Measurements from ENCODE around the gene MIPOL1. TPM values are rescaled to one million over a fixed set of nuclear protein-coding genes. Genes with fewer than 3 reads are reported as not detected.

Gene MIPOL1
- total and polyA plus RNA-seq, 9 of the 15 experiments (the other 6 are each of a cell fraction or from before 2014, with no cell fraction given), result 6.7 to 21.9 (median 12.4) TPM

GRCh38 chr14:37167151-37168047, 30.3 kb upstream of the MIPOL1 start (continued):
- TF ChIP-seq MBD1 (CRISPR knock-in tag; IDR thresholded peaks at IDR 0.05) (no peak), XRCC4 (IDR thresholded peaks at IDR 0.05; ENCODE audit: extremely low read depth, insufficient read depth, insufficient read length) (no peak), EP300 (IDR thresholded peaks at IDR 0.05; ENCODE audit: low read length) (peak; percentile 47; the same call in 1 of the 2 replicates), ZNF583 (CRISPR knock-in tag; IDR thresholded peaks at IDR 0.05) (peak; percentile 98), ZEB2 (IDR thresholded peaks at IDR 0.05) (no peak), ATF6 (CRISPR knock-in tag; IDR thresholded peaks at IDR 0.05) (no peak), NCOR1 (IDR thresholded peaks at IDR 0.05) (no peak), NR4A1 (CRISPR knock-in tag; IDR thresholded peaks at IDR 0.05) (0 out of 2 replicates have a peak, but pooled peaks have one; percentile 80), NR4A1 (tag; IDR thresholded peaks at IDR 0.05) (peak; percentile 99), ZNF436 (CRISPR knock-in tag; IDR thresholded peaks at IDR 0.05) (no peak), STAT6 (CRISPR knock-in tag; IDR thresholded peaks at IDR 0.05) (no peak), ZNF23 (CRISPR knock-in tag; IDR thresholded peaks at IDR 0.05) (peak; percentile 89), ZNF140 (CRISPR knock-in tag; IDR thresholded peaks at IDR 0.05) (peak; percentile 86), SRSF1 (IDR thresholded peaks at IDR 0.05; ENCODE audit: low read depth, low read length) (no peak), MAFK (IDR thresholded peaks at IDR 0.05; ENCODE audit: low read length) (peak; percentile 81), ZBTB8A (IDR thresholded peaks at IDR 0.05; ENCODE audit: partially characterized antibody) (no peak), PRMT5 (CRISPR knock-in tag; IDR thresholded peaks at IDR 0.05) (no peak), TSC22D4 (tag; IDR thresholded peaks at IDR 0.05) (no peak), RHOXF2B (CRISPR knock-in tag; conservative IDR thresholded peaks at IDR 0.05) (0 out of 2 replicates have a peak, but pooled peaks have one; percentile 65), ARID3B (CRISPR knock-in tag; IDR thresholded peaks at IDR 0.05; ENCODE audit: borderline replicate concordance) (peak; percentile 94; the same call in 1 of the 2 replicates)

All from K562 (cell line).